ENCODE measurements around the gene CNTNAP2.

GRCh38 chr7:147443942-147444341, 1327.3 kb downstream of the CNTNAP2 start:
- TF ChIP-seq EZH2 (IDR thresholded peaks at IDR 0.05; ENCODE audit: insufficient read depth, poor library complexity, severe bottlenecking) (no peak), EZH2phosphoT487 (IDR thresholded peaks at IDR 0.05; ENCODE audit: insufficient read depth, low read depth) (no peak)

Data from GM23248 (cell line).